ENCODE measurements around the gene MTCH2.
"Not testable (repeated sequence)": the region's sequence is repeated elsewhere in the genome, so short reads cannot be mapped to it uniquely, and the experiment has no call there.

Gene MTCH2

DNA sequence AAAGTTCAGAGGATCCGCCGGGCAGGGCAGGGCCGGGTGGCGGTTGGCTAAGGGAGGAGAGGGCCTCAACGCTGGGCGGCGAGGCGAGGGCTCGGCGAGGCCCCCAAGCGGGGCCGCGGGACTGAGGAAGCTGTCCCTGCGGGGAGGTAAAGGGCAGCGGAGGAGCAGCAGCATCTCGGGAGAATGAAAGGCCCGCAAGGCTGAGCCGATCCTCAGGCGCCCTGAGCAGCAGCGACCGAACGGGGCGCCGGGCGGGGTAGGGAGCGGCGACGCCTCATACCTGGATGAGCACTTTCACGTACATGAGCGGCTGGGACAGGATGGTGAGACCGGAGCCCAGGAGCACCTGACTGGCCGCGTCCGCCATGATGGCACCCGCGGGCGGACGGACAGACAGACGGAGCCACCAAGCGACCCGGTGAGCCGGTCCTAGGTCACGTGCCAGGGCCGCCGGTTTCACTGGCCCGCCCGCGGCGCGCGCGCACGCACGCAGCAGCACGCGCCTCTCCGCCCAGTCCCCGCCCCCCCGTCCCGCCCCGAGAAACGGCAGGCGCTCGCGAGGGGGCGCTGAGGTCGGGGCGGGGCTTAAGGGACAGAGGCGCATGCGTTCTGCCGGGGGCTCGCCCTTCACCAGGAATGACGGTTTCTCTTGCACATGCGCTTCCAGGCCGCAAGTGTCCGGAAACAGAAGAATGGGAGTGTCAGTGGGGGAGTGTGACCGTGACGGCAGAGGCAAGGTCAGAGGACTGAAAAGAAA is at the start of gene MTCH2:
Gene MTCH2, minus strand, starts transcription at position 461 of the 757 bp plus-strand sequence. Its CDS starts 94 bp downstream, at position 367.
- FAIRE-seq, result no peak

DNA sequence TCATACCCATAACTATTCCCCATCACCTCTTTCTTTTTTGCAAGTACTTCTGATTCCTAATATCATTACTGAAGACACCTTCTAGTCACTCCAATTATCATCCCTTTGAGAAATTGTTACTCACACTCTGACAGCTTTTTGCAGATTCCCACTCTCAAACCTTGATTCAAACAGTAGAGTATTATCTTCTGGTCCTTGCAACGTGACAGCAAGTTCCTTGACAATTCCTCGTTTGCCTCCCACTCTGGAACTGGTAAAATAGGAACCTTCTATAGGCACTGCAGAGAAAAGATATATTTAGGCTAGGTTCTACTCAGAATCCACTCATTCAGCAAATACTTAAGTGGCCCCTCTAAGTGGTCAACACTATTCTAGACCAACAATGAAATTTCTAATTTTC is 49.6 kb upstream of the MTCH2 start:
- FAIRE-seq, result no peak

DNA sequence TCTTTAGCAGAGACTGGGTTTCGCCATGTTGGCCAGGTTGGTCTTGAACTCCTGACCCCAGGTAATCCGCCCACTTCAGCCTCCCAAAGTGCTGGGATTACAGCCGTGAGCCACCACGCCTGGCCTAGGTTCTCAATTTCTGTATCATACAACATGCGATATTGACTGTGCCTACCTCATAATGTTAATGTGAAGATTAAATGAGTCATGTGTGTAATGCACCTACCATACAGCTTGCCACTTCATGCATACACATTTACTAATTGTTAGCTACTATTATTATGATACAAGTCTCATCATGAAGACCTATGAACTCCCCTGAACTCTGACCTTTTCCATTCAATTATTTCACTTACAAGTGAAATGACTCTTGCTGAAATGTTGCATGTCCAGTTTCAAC is 47.1 kb upstream of the MTCH2 start:
- FAIRE-seq, result no peak

DNA sequence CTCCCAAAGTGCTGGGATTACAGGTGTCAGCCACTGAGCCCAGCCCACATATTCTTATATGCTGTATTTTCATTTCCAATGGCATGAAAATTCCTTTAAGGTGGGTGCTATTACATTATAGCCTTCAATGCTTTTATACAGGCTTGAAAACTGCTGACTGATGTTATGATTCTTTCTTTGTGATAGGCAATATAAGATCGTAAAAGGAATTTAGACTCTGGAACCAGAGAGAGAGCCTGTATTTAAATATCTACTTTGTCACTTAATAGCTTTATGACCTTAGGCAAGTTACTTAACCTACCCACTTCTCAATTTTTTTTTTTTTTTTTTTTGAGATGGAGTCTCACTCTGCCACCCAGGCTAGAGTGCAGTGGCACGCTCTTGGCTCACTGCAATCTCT is 46.6 kb upstream of the MTCH2 start:
- FAIRE-seq, result no peak

DNA sequence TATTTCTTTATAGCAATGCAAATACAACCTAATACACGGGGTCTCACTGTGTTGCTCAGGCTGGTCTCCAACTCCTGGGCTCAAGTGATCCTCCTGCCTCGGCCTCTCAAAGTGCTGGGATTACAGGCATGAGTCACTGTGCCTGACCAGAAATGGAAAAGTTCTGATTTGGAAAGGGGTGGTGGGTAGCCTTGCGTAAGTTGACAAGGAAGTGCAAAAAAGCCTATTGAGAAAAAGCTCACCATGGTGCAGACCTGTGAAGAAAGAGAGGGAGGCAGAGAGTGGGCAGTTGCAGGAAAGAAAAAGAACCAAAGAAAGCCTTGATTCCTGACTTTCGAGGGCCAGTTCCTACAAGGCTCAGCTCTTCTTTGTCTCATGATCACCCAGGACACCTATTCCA is 45.8 kb upstream of the MTCH2 start:
- FAIRE-seq, result no peak

DNA sequence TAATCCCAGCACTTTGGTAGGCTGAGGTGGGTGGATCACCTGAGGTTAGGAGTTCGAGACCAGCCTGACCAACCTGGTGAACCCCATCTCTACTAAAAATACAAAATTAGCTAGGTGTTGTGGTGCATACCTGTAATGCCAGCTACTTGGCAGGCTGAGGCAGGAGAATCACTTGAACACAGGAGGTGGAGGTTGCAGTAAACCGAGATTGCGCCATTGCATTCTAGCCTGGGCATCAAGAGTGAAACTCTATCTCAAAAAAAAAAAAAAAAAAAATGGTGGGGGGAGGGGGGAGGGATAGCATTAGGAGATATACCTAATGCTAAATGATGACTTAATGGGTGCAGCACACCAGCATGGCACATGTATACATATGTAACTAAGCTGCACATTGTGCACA is 44.3 kb upstream of the MTCH2 start:
- not testable (repeated sequence) for FAIRE-seq

DNA sequence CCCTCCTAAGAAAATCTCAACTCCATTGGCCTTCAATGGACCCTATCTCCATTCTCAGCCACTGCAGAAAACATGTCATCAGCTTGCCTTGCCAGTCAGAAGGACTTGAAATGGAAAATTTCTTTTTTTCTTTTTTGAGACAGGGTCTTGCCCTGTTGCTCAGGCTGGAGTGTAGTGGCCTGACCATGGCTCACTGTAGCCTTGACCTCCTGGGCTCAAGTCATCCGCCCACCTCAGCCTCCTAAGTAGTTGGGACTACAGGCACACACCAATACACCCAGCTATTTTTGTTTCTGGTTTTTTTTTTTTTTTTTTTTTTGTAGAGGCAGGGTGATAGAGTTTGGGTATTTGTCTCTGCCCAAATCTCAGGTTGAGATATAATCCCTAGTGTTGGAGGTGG is 43.8 kb upstream of the MTCH2 start:
- FAIRE-seq, result no peak

DNA sequence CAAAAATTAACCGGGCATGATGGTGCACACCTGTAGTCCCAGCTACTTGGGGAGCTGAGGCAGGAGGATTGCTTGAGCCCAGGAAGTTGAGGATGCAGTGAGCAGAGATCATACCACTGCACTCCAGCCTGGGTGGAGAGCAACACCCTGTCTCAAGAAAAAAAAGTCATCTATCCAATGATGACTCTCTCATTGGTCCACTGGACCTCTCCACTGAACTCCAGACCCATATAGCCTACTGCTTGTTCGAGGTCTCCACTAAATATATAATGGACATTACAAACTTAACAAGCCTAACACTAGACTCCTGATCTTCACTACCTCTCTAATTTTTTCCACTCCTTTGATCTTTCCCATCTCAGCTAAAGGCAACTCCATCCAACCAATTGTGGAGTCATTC is 33.5 kb upstream of the MTCH2 start:
- no peak for FAIRE-seq

DNA sequence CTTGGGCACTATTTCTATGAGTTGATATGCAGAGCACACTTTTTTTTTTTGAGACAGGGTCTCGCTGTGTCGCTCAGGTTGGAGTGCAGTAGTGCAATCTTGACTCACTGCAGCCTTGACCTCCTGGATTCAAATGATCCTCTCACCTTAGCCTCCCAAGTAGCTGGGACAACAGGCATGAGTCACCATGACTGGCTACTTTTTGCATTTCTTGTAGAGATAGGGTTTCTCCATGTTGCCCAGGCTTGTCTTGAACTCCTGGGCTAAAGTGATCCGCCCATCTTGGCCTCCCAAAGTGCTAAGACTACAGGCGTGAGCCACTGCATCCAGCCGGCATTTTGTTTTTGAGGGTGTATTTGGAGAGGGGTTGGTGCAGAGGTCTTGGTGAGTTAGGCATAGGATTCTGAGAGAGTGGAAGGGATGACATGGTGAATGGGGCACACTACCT is 29.9 kb upstream of the MTCH2 start:
- FAIRE-seq, result no peak

DNA sequence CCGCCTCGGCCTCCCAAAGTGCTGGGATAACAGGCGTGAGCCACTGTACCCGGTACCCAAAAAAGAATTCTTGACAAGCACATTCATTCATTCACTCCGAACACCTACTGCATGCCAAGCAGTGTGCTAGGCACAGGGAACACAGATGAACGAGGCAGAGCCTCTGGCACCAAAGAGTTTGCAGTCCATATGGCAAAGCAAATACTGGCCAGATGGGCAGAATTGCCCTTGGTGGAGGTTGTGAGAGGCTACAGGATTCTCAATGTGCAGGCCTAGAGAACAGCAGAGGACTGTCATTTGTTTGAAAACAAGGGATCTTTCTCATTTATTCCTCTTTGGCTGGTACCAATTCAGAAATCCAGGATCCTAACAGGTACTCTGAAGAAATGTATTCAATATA is 27.5 kb upstream of the MTCH2 start:
- no peak for FAIRE-seq

DNA sequence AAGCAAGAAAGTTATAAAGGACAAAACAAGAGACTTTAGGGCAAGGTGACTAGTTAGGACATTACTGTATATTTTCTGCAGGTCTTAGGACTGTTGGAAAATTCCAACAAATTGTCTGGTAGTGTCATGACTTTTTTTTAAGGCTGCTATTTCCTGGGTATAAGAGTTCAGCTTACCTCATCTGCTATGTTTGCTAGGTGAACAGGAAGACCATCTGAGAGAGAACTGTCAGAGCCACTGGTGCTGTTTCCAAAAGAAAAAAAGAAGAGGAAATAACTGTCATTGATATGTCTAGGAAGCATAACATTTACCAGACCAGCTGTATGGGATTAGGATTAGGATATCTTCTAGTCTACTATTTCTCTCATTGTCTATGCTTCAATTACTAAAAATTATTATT is 26.3 kb upstream of the MTCH2 start:
- no peak for FAIRE-seq

DNA sequence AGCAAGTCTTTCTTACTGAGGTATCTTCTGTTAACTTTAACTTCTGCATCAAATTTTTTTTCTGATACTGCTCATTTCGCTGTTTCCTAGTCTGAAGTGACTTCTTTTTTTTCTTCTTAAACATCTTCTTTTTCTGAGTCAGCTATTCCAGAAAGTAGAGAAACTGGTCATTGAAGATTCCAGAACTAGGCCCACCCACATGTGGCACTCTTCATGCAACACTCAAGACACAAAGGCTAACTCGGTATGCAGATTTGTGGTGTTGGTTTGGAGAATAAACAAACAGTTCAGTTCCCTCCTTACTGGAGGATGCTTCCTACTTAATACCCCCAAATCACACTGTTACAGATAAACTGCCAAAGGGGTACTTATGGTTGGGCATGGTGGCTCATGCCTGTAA is 25.2 kb upstream of the MTCH2 start:
- no peak for FAIRE-seq

DNA sequence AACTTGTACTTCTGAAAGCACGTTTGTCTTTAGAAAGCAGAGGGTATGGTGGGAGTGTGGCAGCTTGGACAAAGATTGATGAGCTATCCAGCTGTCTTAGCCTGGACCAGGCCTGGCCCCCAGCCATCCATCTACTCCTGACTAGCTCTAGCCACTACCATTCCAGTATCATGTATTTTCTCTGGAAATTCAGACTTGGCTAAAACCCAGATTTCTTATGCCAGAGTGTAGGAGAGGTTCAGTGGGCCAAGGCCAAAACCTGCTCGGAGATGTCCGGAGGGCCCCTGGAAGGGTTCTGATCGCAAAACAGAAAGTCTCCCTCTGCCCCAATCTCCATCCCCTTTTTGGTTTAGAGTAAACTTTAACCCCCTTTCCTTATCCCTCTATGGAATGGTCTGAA is 24.8 kb upstream of the MTCH2 start:
- FAIRE-seq, result no peak

DNA sequence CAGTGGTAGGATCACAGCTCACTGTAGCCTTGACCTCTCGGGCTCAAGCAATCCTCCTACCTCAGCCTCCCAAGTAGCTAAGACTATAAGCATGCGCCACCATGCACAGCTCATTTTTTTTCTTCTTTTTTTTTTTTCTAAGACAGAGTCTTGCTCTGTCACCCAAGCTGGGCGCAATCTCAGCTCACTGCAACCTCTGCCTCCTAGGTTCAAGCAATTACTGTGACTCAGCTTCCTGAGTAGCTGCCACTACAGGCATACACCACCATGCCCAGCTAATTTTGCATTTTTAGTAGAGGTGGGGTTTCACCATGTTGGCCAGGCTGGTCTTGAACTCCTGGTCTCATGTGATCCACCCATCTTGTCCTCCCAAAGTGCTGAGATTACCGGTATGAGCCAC is 22.6 kb upstream of the MTCH2 start:
- FAIRE-seq, result not testable (repeated sequence)

DNA sequence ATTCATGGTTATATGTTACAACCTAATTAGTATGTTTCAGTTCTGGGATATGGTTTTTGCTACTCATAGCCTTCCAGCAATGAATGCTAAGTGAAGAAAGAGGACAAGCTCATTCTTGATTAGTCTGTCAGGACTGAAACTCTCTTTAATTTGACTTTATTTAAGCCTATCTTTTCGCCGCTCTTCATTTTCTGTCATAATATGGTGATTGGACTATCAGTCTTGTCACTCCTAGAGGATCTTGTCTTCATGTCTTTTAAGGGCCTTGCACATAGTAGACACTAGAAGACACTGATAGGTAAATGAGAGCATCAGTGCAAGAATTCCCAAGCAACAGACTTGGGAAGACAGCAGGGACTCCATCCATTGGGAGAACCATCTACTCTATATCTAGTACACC is 18.9 kb upstream of the MTCH2 start:
- no peak for FAIRE-seq

DNA sequence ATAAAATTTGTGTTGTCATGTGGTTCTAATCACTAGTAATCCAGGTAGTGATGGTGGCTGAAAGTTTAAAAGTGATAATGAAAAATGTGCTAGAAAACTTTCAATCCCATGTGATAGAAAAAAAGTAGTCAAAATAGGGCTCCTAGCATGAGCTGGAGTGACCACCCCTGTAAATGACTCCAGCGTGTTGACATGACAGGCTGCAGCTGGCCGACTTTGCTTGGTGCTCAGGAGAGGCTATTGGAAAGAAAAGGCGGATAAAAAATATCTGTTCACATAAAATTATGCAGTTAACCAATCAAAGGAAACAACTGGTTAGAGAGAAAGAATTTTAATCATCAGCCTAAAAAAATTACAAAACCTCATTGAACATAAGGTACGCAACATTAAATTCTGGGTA is 16.9 kb upstream of the MTCH2 start:
- FAIRE-seq, result no peak

DNA sequence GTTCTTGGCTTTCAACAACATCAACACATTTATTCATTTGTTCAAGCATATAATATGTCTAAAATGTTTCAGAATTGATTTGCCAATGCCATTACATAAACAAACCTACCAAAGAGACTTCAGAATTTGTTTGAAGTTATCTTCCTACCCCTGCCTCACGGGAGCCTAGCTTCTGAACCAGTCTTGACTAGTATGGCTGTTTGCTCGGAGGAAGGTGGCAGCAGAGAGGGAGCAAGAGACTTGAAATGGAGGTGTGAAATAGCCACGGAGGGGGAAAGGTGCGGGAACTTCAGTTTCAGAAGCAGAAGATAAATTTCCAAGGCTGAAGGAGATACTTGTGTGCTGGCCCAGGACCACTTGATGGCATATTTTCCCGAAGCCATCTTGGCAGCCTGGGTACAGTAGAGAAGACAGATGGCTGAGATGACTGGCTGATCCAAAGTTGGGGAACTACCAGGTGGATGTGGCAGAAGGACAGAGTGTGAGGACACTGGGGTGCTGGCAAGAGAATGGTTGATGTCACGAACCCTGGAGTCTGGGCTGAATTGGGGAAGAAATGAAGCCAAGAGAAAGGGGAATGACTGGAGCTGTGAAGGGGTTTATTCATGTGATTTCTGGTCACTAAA is 14.0 kb upstream of the MTCH2 start:
- no peak for FAIRE-seq

DNA sequence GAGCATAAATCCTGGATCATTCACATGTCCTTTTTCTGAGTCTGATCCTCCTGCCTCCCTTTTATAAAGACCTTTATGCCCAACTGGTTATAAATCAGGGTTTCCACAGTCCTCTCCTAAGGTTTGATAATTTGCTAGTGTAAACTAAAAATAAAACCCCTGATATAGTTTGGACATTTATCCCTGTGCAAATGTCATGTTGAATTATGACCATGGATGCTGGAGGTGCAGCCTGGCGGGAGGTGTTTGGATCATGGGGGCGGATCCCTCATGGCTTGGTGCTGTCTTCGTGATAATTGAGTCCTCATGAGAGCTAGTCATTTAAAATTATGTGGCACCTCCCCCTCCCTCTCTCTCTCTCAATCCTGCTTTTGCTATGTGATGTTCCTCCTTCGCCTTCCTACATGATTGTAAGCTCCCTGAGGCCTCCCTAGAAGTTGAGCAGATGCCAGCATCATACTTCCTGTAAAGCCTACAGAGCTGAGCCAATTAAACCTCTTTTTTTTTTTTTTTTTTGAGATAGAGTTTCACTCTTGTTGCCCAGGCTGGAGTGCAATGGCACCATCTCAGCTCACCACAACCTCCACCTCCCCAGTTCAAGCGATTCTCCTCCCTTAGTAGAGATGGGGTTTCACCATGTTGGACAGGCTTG is 9.6 kb upstream of the MTCH2 start:
- no peak for FAIRE-seq

DNA sequence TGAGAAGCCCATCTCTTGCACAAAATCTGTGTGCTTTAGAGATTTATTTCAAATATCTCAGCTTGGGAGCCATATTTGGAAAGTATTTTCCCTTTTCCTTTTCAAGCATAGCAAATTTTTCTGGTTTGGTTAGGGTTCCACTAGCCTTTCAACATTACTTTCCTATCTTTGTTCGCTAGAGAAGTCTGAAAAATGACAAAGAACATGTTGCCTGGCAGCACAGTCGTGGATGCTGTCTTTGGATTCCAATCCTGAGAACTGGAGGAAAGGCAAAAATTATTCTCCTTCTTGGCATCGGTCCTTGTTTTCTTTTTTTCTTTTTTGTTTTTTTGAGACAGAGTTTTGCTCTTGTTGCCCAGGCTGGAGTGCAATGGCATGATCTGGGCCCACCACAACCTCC is 6.9 kb upstream of the MTCH2 start:
- FAIRE-seq, result no peak

DNA sequence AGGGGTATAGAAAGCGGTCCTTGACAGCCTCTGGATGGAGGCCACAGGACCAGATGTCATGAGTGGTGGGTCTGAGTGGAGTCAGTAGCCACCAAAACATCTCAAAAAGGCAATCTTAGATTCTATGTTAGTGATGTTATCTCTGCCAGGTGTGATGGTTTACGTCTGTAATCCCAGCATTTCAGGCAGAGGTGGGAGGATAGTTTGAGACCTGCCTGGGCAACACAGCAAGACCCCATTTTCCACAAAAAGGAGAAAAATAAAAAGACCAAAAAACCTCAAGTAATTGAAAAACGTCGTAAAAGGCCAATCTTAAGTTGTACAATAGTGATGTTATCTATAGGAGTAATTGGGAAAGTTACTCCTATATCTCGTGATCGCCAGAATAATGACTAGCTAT is 3.7 kb upstream of the MTCH2 start:
- FAIRE-seq, result no peak

DNA sequence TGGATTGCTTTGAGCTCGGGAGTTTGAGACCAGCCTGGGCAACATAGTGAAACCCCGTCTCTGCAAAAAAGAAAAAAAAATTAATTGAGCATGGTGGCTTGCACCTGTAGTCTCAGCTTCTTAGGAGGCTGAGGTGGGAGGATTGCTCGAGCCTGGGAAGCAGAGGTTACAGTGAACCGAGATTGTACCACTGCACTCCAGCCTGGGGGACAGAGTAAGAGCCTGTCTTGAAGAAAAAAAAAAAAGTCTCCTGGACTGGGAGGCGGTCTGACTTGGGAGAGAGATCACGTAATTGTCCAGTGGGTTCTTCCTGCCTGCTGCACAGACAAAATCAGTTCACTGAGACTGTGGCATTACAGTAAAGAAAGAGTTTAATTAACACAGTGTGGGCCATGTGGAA is 3.1 kb upstream of the MTCH2 start:
- no peak for FAIRE-seq

DNA sequence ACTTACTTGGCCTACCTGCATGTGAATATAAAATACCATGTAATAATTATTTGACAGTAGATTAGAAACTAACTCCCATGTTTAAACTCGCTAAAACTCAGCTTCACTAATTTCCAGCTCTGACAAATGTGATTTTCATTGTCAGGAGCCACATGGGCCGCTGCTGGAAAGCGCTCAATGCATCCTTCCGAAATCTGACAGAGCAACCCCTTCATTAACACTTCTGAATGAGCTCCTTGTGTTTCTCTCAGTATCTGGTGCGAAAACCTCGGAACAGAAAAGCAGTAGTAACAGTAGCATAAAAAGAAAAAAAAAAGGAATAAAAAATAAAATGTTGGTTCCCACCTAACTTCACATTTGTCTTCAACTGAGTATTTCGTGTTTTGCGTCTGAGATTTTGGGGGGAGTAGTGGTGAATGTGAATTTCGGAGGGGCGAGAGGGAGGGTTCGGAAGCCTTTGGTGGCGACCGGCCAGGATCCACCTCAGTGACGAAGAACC is 710 bp downstream of the MTCH2 start:
- FAIRE-seq, result no peak

DNA sequence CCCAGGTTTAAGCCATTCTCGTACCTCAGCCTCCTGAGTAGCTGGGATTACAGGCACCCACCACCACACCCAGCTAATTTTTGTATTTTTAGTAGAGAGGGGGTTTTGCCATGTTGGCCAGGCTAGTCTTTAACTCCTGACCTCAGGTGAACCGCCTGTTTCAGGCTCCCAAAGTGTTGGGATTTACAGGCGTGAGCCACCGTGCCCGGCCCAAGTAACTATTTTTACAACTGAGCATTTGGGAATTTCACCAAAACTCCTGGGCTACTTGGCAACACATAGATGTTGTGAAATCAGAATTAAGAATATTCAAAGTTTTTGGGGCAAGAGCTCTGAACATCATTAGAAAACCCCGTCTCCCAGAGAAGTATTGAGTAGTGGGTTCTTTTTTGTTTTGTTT is 1.9 kb downstream of the MTCH2 start:
- FAIRE-seq, result not testable (repeated sequence)

DNA sequence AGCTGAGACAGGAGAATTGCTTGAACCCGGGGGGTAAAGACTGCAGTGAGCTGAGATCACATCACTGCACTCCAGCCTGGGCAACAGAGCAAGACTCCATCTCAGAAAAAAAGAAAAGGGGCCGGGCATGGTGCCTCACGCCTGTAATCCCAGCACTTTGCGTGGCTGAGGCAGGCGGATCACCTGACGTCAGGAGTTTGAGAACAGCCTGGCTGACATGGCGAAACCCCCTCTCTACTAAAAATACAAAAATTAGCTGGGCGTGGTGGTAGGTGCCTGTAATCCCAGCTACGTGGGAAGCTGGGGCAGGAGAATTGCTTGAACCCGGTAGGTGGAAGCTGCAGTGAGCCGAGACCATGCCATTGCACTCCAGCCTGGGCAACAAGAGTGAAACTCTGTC is 6.0 kb downstream of the MTCH2 start:
- FAIRE-seq, result not testable (repeated sequence)

Data from TTC549 (cell line).